Measurements from ENCODE around the gene CENPK. TPM values are rescaled to one million over a fixed set of nuclear protein-coding genes. Genes with fewer than 3 reads are reported as not detected.

Gene CENPK
- total RNA-seq, 1 experiment from 2014 or later = 46.0 TPM

GRCh38 chr5:65566505-65566904 lies 3.5 kb upstream of the CENPK start:
- no peak overlapping the region for H3K9ac ChIP-seq (ENCODE audit: extremely low read depth, insufficient read length, low read length)
- peaks cover 2% of the 10 kb centered on the region for H3K23me2 ChIP-seq (ENCODE audit: insufficient read length, low read depth, low read length, poor library complexity, severe bottlenecking)
- no peaks in the 10 kb centered on the region for H3K27me3 ChIP-seq (ENCODE audit: insufficient read depth, low read length)
- H3K56ac ChIP-seq (ENCODE audit: insufficient read length, low read depth, low read length) = no peak overlapping the region
- H2BK5ac ChIP-seq (ENCODE audit: insufficient read length, low read length) = no peak overlapping the region
- no peak overlapping the region for H3K4me2 ChIP-seq (ENCODE audit: insufficient read depth, insufficient read length, low read length)
- no peak overlapping the region for H2AK5ac ChIP-seq (ENCODE audit: insufficient read length, low read length)
- no peak overlapping the region for H2BK20ac ChIP-seq (ENCODE audit: low read depth, low read length, poor library complexity, severe bottlenecking)
- H3K9me3 Mint-ChIP-seq = peaks cover 0 to 2% of the 10 kb centered on the region in 2 experiments; a peak in 1 of 5 replicates
- no peak overlapping the region for H3T11ph ChIP-seq (ENCODE audit: low read length)
- no peak overlapping the region for H4K5ac ChIP-seq (ENCODE audit: insufficient read length, low read depth, low read length)
- H3K4me3 Mint-ChIP-seq = no peak overlapping the region
- H4K91ac ChIP-seq (ENCODE audit: insufficient read length, low read depth, low read length) = no peak overlapping the region
- DNase-seq = no peak
- WGBS (ENCODE audit: extremely low coverage, insufficient read length, low lambda C conversion rate) = 92% methylated on average over 1 of the region's 5 CpGs
- no peak overlapping the region for H3K14ac ChIP-seq (ENCODE audit: insufficient read depth, low read length)
- H3K4ac ChIP-seq (ENCODE audit: low read depth, low read length) = no peak overlapping the region
- H3K27ac ChIP-seq (ENCODE audit: insufficient read length, low read depth, low read length) = no peak overlapping the region
- no peak for TF ChIP-seq CTCF (conservative IDR thresholded peaks at IDR 0.05)
- H4K20me1 ChIP-seq (ENCODE audit: control insufficient read depth, insufficient read depth, insufficient read length) = no peaks in the 10 kb centered on the region
- H3K79me1 ChIP-seq (ENCODE audit: insufficient read depth, low read depth, low read length, poor library complexity, severe bottlenecking) = no peaks in the 10 kb centered on the region
- no peaks in the 10 kb centered on the region for H3K9me3 ChIP-seq (ENCODE audit: control insufficient read depth, low read depth, low read length)
- peaks cover 15 to 20% of the 10 kb centered on the region in 2 experiments for H3K4me1 Mint-ChIP-seq
- H3K27me3 Mint-ChIP-seq (ENCODE audit: low read depth) = no peaks in the 10 kb centered on the region
- no peak overlapping the region for H3K18ac ChIP-seq (ENCODE audit: insufficient read length, low read depth, low read length)
- H3K23ac ChIP-seq (ENCODE audit: insufficient read length, low read depth, low read length) = no peak overlapping the region
- no peaks in the 10 kb centered on the region; the same call in 1 of the 2 replicates for H3K4me1 ChIP-seq (ENCODE audit: insufficient read depth, low read length)
- no peak overlapping the region for H2AFZ ChIP-seq (ENCODE audit: low read length)
- no peak overlapping the region for H3K27ac Mint-ChIP-seq
- H4K8ac ChIP-seq (replicated peaks; ENCODE audit: insufficient read length, low read depth, low read length) = no peak overlapping the region
- H3K79me2 ChIP-seq (ENCODE audit: insufficient read depth, low read length) = peaks cover 4% of the 10 kb centered on the region; the same call in 1 of the 2 replicates
- H2BK120ac ChIP-seq (ENCODE audit: low read depth, low read length, poor library complexity, severe bottlenecking) = no peak overlapping the region
- peaks cover 0 to under 1% (median 0%) of the 10 kb centered on the region in 3 experiments; a peak in 3 of 7 replicates for H3K36me3 Mint-ChIP-seq (ENCODE audit: insufficient read depth in 1 of 3, low read depth in 3 of 3)
- H2BK12ac ChIP-seq (ENCODE audit: insufficient read length, low read depth, low read length) = no peak overlapping the region
- no peak overlapping the region for H2BK15ac ChIP-seq (ENCODE audit: low read depth, low read length)
